Small intestine (tissue), 7 donors: Measurements from ENCODE around the gene TOM1L1. TPM values are rescaled to one million over a fixed set of nuclear protein-coding genes. Genes with fewer than 3 reads are reported as not detected.

Experiments used
- DNase-seq, 2 donors: peaks; one replicate each; pipeline versions ENCODE4 v3.0.0 to v3.0.0-alpha.2; 2013
- FAIRE-seq: peaks from 2 replicates; lab custom pipeline; 2012; peaks lifted over from hg19 to GRCh38; lab: Jason Lieb, UNC
- H3K27ac ChIP-seq, 3 donors: one replicate each; pipeline ENCODE4 v1.5.1; 2013; ENCODE audit warnings: low read length in 2 of 3, mild to moderate bottlenecking in 2 of 3, control low read depth in 1 of 3, inconsistent platforms in 1 of 3, low read depth in 1 of 3, moderate library complexity in 1 of 3
- H3K27me3 ChIP-seq, 3 donors: one replicate each; pipeline ENCODE4 v1.6.1; 2013; ENCODE audit warnings: low read length in 3 of 3, inconsistent platforms in 1 of 3; ENCODE audit not compliant: control insufficient read depth in 3 of 3, insufficient read depth in 3 of 3
- H3K36me3 ChIP-seq, 3 donors: one replicate each; pipeline ENCODE4 v1.6.1; 2013; ENCODE audit warnings: low read length in 3 of 3, inconsistent platforms in 1 of 3, low read depth in 1 of 3, mild to moderate bottlenecking in 1 of 3, moderate library complexity in 1 of 3; ENCODE audit not compliant: control insufficient read depth in 3 of 3, insufficient read depth in 2 of 3
- H3K4me1 ChIP-seq, 3 donors: one replicate each; pipeline ENCODE4 v1.6.1; 2013; ENCODE audit warnings: low read length in 2 of 3, inconsistent platforms in 1 of 3, low read depth in 1 of 3, mild to moderate bottlenecking in 1 of 3, moderate library complexity in 1 of 3; ENCODE audit not compliant: control insufficient read depth in 3 of 3, insufficient read depth in 2 of 3
- H3K4me3 ChIP-seq, 3 donors: one replicate each; pipeline ENCODE4 v1.5.1; 2013; ENCODE audit warnings: low read length in 3 of 3, control low read depth in 1 of 3, inconsistent platforms in 1 of 3, low read depth in 1 of 3, mild to moderate bottlenecking in 1 of 3, moderate library complexity in 1 of 3
- H3K9me3 ChIP-seq, 2 donors: one replicate each; pipeline ENCODE4 v1.6.1; 2013; ENCODE audit warnings: low read depth in 1 of 2, low read length in 1 of 2; ENCODE audit not compliant: control insufficient read depth in 2 of 2, insufficient read depth in 1 of 2
- WGBS, 3 donors: extraction: QIAGEN DNeasy Blood & Tissue Kit; methylation state at CpG; one replicate each; pipeline ENCODE4 v1.1.7; 2013; 5-methylcytosine and 5-hydroxymethylcytosine counted together
- polyA plus RNA-seq, 4 donors: library from polyadenylated mRNA; stranded (reverse) in 3 of 4; unstranded in 1 of 4; fragments of 200-250 nt in 3 of 4; fragments of 120-200 nt in 1 of 4; gene quantifications; one replicate each; pipeline versions ENCODE4 v1.2.1 to v1.2.3, GENCODE V29; 2013
- donor health status: healthy with polysubstance abuse.
- donor health status: control.
- donor health status: control.
- donor health status: Bipolar disorder and iron deficiency.
- donor health status: healthy.

The TOM1L1 gene
- polyA plus RNA-seq, 4 donors, result 57.2 to 120 (median 98.0) TPM

DNA sequence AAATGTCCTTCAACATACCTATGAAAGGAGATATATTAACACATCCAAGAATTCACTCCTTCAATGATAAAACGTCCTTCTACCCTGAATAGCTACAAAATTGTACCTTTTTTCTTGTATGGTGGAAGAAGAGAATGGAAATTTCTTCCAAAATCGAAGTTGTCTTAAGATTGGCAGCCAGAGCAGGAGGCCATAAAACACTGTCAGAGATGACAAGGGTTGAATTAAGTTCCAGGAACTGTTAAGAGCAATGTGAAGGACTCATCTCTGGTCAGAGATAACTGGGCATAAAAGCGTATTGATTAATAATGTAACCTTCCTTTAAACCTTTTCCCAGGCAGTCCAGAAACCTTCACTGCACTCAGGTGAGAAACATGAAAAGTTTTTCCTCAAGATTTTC, 12.9 kb upstream of the TOM1L1 start:
- no peaks in the 10 kb centered on the region for H3K36me3 ChIP-seq
- WGBS, 3 donors, result 50 to 71% (median 66%) methylated on average over 3 of the region's 3 CpGs
- FAIRE-seq, result no peak

DNA sequence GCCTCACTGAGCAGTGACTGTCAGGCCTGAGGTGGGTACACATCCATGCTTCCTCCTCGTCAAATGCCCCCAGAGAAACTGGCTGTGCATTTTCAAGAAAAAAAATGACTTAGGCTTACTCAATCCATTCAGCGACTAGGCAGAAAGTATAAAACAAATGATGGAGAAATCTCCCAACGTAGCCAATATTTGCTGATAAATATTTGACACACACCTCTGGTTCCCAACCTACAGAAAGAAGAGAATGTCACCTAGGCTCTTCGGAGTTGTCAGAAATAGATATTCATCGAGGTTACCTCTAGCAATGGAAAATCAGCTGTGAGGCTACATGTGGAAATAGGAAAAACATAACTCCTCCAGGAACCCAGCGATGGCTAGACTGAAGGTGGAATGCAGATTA, 12.4 kb upstream of the TOM1L1 start:
- no peaks in the 10 kb centered on the region for H3K36me3 ChIP-seq
- 80 to 87% (median 81%) methylated on average over 6 of the region's 6 CpGs for WGBS, 3 donors
- H3K27ac ChIP-seq, result no peak overlapping the region
- H3K4me3 ChIP-seq, result no peak overlapping the region
- no peaks in the 10 kb centered on the region for H3K27me3 ChIP-seq
- no peak for DNase-seq
- H3K4me1 ChIP-seq, result no peaks in the 10 kb centered on the region
- FAIRE-seq, result no peak
- no peaks in the 10 kb centered on the region for H3K9me3 ChIP-seq

More for the DNA sequence above, 12.9 kb upstream of the TOM1L1 start:
- no peak for DNase-seq
- Histone ChIP-seq H3K4me3 (no peak overlapping the region), H3K27me3 (no peaks in the 10 kb centered on the region), H3K9me3 (no peaks in the 10 kb centered on the region), H3K4me1 (no peaks in the 10 kb centered on the region), H3K27ac (no peak overlapping the region)

DNA sequence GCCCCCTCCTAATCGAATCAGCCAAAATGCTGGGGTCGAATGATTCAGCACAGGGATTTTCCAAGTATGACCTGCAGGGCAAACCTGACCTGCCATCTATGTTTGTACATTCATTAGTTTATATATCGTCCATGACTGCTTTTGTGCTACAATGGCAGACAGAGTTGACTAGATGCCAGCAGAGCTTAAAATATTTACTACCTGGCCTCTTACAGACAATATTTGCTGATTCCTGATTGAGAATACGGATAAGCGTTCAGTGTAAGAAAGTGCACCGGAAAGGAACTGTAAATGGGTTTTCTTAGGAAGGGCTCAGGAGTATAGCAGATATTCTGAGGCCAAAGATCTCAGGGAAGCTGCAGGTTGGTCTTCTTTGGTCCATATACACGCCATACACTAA, 11.7 kb upstream of the TOM1L1 start:
- no peaks in the 10 kb centered on the region for H3K36me3 ChIP-seq

DNA sequence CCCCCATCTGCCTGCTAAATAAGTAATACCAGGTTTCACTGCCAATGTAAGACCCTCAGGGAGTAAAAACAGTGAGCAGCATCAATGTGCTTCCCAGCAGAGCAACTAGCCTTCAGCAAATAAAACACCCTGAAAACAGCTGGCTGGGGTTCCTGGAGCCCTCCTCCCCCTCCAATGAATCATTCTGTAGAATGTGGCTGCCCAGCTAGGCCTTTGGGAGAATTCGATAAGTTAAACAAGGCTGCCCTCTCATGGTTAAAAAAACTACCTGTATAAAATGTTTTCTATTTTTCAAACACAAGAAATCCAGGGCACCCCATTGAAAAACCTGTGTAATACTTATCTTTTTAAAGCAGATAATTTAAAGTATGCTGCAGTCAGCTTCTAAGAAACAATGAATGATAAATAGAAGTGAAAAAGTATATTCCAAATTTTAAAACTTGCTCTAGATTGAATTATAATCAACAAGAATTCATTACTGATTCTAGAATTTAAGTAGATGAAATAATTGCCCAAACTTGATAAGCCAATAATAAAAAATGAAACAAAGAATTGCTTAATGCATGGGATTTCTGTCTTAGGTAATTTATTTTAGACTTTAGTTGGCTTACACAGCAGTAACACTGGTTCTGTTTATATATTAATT, 9.4 kb upstream of the TOM1L1 start:
- Histone ChIP-seq H3K4me1 (no peaks in the 10 kb centered on the region), H3K9me3 (no peaks in the 10 kb centered on the region), H3K27me3 (no peaks in the 10 kb centered on the region), H3K27ac (no peak overlapping the region), H3K36me3 (no peaks in the 10 kb centered on the region), H3K4me3 (no peak overlapping the region)
- DNase-seq, result peak; percentile 48 to 49
- WGBS, 3 donors, result 0% methylated on average over 1 of the region's 1 CpG
- FAIRE-seq, result no peak

More for the DNA sequence above, 11.7 kb upstream of the TOM1L1 start:
- H3K27ac ChIP-seq, result no peak overlapping the region
- no peak for DNase-seq
- no peaks in the 10 kb centered on the region for H3K9me3 ChIP-seq
- no peaks in the 10 kb centered on the region for H3K27me3 ChIP-seq
- H3K4me3 ChIP-seq, result no peak overlapping the region
- no peak for FAIRE-seq
- H3K4me1 ChIP-seq, result no peaks in the 10 kb centered on the region
- 81 to 83% (median 81%) methylated on average over 7 of the region's 7 CpGs for WGBS, 3 donors

DNA sequence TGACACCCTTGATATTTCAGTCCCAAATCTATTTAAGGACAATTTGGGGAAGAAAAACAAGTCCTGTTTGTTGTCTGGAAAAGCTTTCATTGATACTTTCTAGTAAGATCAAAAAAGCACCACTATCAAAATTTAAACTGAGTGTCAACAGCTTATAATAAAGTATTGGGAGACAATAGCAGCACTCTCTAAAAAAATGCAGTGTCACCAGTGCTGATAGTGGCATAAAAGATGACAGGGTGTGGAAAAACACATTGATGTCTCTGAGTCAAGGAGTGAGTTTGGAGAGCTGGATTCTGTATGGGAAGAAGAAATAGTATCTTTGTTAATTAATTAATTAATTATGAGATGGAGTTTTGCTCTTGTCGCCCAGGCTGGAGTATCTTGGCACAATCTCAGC, 8.3 kb upstream of the TOM1L1 start:
- FAIRE-seq (no peak), DNase-seq (no peak)
- H3K27ac ChIP-seq, result no peak overlapping the region
- no peaks in the 10 kb centered on the region for H3K27me3 ChIP-seq
- no peaks in the 10 kb centered on the region for H3K9me3 ChIP-seq
- no peak overlapping the region for H3K4me3 ChIP-seq
- WGBS, 3 donors, result 90 to 100% (median 100%) methylated on average over 1 of the region's 1 CpG
- H3K4me1 ChIP-seq, result no peaks in the 10 kb centered on the region
- H3K36me3 ChIP-seq, result no peaks in the 10 kb centered on the region

DNA sequence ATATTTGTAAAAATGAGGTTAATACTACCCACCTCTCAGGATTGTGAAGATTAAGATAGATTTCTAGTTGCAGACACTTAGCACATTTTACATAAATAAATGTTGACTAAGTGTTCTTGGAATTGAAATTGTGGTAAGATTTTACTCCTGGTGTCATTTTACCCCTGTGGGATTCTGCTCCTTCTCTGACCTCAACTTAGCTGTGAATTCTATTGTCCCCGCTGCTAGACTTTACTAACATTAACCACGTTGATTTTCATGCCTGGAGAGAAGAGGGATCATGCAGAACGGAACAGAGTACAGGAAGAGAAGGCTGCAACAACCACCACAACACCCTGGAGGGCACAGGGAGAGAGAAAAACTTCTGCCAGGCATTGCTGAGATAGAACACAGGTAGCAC, 2.1 kb upstream of the TOM1L1 start:
- FAIRE-seq (no peak), DNase-seq (no peak)
- H3K4me1 ChIP-seq, result peaks cover 0 to 8% (median 1%) of the 10 kb centered on the region in 3 donors
- H3K27me3 ChIP-seq, result peaks cover 0 to 2% (median 2%) of the 10 kb centered on the region in 3 donors
- no peak overlapping the region for H3K4me3 ChIP-seq
- no peak overlapping the region for H3K27ac ChIP-seq
- H3K9me3 ChIP-seq, result no peaks in the 10 kb centered on the region
- 61 to 67% (median 62%) methylated on average over 3 of the region's 3 CpGs for whole genome bisulfite sequencing, 3 donors
- H3K36me3 ChIP-seq, result no peaks in the 10 kb centered on the region

DNA sequence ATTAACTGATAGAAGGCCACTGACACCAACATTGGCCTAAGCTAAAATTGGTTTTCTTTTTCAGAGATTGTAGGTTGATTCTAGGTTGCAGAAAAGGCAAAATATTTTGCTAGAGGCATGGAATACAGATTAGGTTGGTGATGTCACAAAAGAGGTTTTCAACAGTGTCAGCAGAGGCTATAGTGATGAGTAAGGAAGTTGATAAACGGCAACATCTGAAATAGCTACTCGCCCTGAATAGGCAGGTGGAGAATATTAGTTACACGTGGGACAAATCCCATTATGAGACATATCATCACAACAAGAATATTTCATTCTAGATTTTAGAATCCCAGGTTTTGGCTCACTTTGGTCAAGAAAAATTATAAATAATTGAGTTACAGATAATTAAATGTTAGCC, 1.5 kb upstream of the TOM1L1 start:
- Histone ChIP-seq H3K9me3 (no peaks in the 10 kb centered on the region), H3K4me1 (peaks cover 0 to 8% (median 3%) of the 10 kb centered on the region in 3 donors), H3K4me3 (no peak overlapping the region), H3K27me3 (peaks cover 0 to 2% (median 2%) of the 10 kb centered on the region in 3 donors), H3K36me3 (no peaks in the 10 kb centered on the region), H3K27ac (no peak overlapping the region)
- no peak for DNase-seq
- WGBS, 3 donors, result 62 to 74% (median 73%) methylated on average over 3 of the region's 3 CpGs
- FAIRE-seq, result no peak

DNA sequence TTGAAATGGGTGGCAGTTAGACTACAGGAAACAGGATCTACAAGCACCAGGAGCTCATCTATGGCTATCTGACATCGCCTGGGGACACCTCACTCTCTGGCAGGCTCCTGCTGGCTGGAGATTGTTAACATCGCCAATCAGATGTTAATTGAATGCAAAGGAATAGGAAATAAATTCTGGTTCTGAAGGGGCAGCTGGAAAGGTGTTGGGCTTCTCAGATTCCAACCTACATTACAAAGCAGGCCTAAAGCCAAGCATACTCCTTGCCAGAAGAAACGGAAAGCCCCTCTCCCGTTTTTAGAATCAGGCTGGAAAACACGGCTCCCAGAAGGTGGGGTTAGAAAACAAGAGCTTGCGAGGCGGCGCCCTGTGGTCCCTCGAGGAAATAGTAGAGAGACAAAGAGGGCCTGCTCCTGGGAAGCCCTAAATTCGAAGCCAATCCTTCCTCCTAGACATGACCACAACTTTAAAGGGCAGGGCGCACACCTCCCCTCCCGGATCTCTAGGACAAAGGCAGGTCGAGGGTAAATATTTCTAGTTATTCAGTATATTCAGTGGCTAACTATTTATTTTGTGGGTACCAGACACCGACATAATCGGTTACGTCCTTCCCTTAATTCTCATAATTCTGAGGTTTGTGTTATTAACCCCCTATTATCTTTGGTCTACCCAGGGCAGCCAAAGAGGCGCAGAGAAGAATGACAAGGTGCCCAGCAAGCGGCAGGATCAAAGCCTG, 763 bp upstream of the TOM1L1 start:
- Histone ChIP-seq H3K4me1 (peaks cover 0 to 8% (median 3%) of the 10 kb centered on the region in 3 donors), H3K27ac (peak overlapping the region in 1 of 3 donors; percentile 66), H3K4me3 (peak overlapping the region in 1 of 3 donors; percentile 79), H3K9me3 (no peaks in the 10 kb centered on the region), H3K27me3 (peaks cover 0 to 2% (median 2%) of the 10 kb centered on the region in 3 donors), H3K36me3 (no peaks in the 10 kb centered on the region)
- WGBS, 3 donors, result 5 to 11% (median 11%) methylated on average over 18 of the region's 18 CpGs
- FAIRE-seq, result no peak
- peak; percentile 11 to 25 for DNase-seq
